Raji (cell line): ENCODE measurements around the gene DDR1.

ENCODE experiments used
- POLR2A ChIP-seq: IDR thresholded peaks from 2 replicates; pipeline ENCODE4 v1.6.1; 2011; ENCODE audit warnings: low read depth, low read length, control low read depth; ENCODE audit not compliant: insufficient read depth

The DDR1 gene

GRCh38 chr6:30895343-30895742 lies 11.0 kb downstream of the DDR1 start:
- no peak for TF ChIP-seq POLR2A

- no peak for TF ChIP-seq POLR2A
Observed at GRCh38 chr6:30896541-30896940, 12.2 kb downstream of the DDR1 start.

GRCh38 chr6:30897882-30898281 lies 13.6 kb downstream of the DDR1 start:
- TF ChIP-seq POLR2A = no peak

GRCh38 chr6:30898750-30899360 lies 14.5 kb downstream of the DDR1 start:
- TF ChIP-seq POLR2A = no peak

- no peak for TF ChIP-seq POLR2A
Observed at GRCh38 chr6:30900863-30901417, 16.6 kb downstream of the DDR1 start.

- no peak for TF ChIP-seq POLR2A
Observed at GRCh38 chr6:30901436-30901835, 17.1 kb downstream of the DDR1 start.

- no peak for TF ChIP-seq POLR2A
Observed at GRCh38 chr6:30902709-30903108, 18.4 kb downstream of the DDR1 start.

- TF ChIP-seq POLR2A = no peak
Observed at GRCh38 chr6:30903236-30903635, 18.9 kb downstream of the DDR1 start.

- TF ChIP-seq POLR2A = peak; percentile 73
Observed at GRCh38 chr6:30907758-30908591, 23.7 kb downstream of the DDR1 start, which contains the start of gene GTF2H4. Gene GTF2H4, plus strand, starts transcription at chr6:30908207.

- no peak for TF ChIP-seq POLR2A
Observed at GRCh38 chr6:30908700-30909099, 24.4 kb downstream of the DDR1 start.

- TF ChIP-seq POLR2A = no peak
Observed at GRCh38 chr6:30912746-30913520, 28.6 kb downstream of the DDR1 start.

- no peak for TF ChIP-seq POLR2A
Observed at GRCh38 chr6:30913721-30914075, 29.4 kb downstream of the DDR1 start.

- TF ChIP-seq POLR2A = peak; percentile 85
Observed at GRCh38 chr6:30914076-30914853, 29.9 kb downstream of the DDR1 start, which contains the start of gene VARS2. Gene VARS2, plus strand, starts transcription at chr6:30914238. Its CDS starts 599 bp downstream, at chr6:30914837.

- no peak for TF ChIP-seq POLR2A
Observed at GRCh38 chr6:30914854-30915590, 30.7 kb downstream of the DDR1 start.
